T-helper 1 cell treated with Interleukin-12 subunit alpha and Interleukin-12 subunit beta and Interleukin-4 antibody, amounts not matched to agents 30 μg/mL and 1 μg/mL, for 36 hours (primary cell): ENCODE measurements around the gene DESI2.
"Not testable (repeated sequence)": the region's sequence is repeated elsewhere in the genome, so short reads cannot be mapped to it uniquely, and the experiment has no call there.

Source experiments
- H3K27ac Mint-ChIP-seq: one replicate; pipeline ENCODE4 v1.8.0; 2021; ENCODE audit warnings: mild to moderate bottlenecking, mixed read lengths
- H3K27me3 Mint-ChIP-seq: one replicate; pipeline ENCODE4 v1.8.0; 2021; ENCODE audit warnings: low read depth, mixed read lengths
- H3K36me3 Mint-ChIP-seq: one replicate; pipeline ENCODE4 v1.8.0; 2021; ENCODE audit warnings: low read depth, mixed read lengths
- H3K4me1 Mint-ChIP-seq: one replicate; pipeline ENCODE4 v1.8.0; 2021; ENCODE audit warnings: low read depth, mixed read lengths
- H3K4me3 Mint-ChIP-seq: one replicate; pipeline ENCODE4 v1.8.0; 2021; ENCODE audit warnings: mild to moderate bottlenecking, moderate library complexity, mixed read lengths
- H3K9me3 Mint-ChIP-seq: one replicate; pipeline ENCODE4 v1.8.0; 2021; ENCODE audit warnings: mixed read lengths

Gene DESI2

DNA sequence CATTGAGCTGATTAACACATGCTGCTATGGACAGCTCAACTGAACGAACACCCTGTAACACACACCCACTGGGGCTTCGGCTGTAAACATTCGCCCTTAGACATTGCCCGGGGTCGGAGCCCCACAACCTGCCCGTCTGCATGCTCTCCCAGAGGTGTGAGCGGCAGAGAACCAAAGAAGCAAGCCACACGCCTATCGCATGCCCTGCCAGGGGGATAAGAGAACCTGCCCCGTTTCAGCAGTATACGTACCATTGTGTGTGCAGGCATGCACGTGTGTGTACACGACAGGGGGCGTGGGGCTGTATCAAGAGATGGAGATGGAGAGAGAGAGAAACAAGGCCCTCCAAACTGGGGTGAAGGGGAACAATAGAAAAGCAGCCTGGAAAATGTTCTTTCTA is 9.9 kb upstream of the DESI2 start:
- no peaks in the 10 kb centered on the region for H3K9me3 Mint-ChIP-seq
- peaks cover 8% of the 10 kb centered on the region for H3K27me3 Mint-ChIP-seq
- no peaks in the 10 kb centered on the region for H3K4me1 Mint-ChIP-seq
- no peak overlapping the region for H3K27ac Mint-ChIP-seq
- no peak overlapping the region for H3K4me3 Mint-ChIP-seq
- no peaks in the 10 kb centered on the region for H3K36me3 Mint-ChIP-seq

DNA sequence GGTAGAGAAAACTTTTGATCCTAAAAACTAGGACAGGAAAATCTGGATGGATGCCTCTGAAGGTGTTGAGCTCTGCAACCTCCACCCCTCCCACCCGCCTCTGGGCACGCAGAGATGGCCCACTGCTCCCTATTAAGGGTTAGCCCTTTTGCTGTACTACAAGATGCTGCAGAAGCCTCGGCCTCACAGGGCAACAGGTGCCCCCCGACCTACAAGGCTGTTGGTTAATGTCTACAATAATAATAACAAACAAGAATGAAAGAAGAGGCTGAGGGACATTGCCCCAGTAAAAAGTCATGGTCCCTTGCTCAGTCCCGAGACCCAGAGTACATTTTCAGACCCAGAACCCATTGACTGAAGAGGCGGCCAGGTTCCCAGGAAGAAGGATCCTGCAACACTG is 7.5 kb upstream of the DESI2 start:
- Mint-ChIP-seq H3K4me1 (no peaks in the 10 kb centered on the region), H3K27ac (no peak overlapping the region), H3K9me3 (no peaks in the 10 kb centered on the region), H3K27me3 (peaks cover 8% of the 10 kb centered on the region), H3K4me3 (no peak overlapping the region), H3K36me3 (no peaks in the 10 kb centered on the region)

DNA sequence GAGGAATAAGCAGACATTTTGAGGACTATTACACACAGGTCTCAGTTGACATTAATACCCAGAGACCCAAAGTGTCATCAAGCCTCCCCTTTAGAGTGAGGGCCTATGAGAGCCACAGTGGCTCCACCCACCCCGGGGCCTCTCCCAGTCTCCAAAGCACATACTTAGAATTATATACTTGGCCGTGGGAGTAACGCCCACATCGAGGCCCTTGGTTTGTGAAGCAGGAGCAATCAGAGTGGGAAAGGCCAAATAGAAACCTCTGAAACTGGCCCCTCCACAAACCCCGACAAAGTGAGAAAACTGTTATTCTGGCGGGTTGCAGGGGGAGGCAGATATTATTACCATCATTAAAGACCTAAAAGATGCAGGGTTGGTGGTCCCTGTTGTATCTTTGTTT is 7.0 kb upstream of the DESI2 start:
- Mint-ChIP-seq H3K9me3 (no peaks in the 10 kb centered on the region), H3K27ac (no peak overlapping the region), H3K36me3 (no peaks in the 10 kb centered on the region), H3K4me3 (no peak overlapping the region), H3K27me3 (peaks cover 8% of the 10 kb centered on the region), H3K4me1 (no peaks in the 10 kb centered on the region)

DNA sequence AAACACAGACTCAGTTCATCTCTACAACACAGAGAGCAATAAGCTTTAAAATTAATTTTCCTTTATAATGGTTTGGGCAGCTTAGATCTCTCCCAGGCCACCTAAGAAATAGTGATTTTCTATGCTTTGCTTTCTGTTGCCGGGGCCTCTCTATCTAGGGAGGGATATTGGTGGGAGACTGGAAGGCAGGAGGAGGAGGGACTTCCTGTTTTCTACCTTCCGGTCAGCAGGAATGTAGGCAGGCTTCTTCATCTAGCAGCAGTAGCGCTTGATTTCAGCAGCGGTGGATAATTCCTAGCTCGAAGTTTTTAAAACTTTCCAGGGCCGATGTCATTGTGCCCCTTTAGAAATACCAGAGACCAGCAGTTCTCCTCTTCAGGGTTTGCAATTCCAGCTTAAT is 5.1 kb upstream of the DESI2 start:
- no peaks in the 10 kb centered on the region for H3K36me3 Mint-ChIP-seq
- no peak overlapping the region for H3K27ac Mint-ChIP-seq
- no peaks in the 10 kb centered on the region for H3K9me3 Mint-ChIP-seq
- peaks cover 10% of the 10 kb centered on the region for H3K4me1 Mint-ChIP-seq
- no peak overlapping the region for H3K4me3 Mint-ChIP-seq
- H3K27me3 Mint-ChIP-seq: peaks cover 3% of the 10 kb centered on the region

DNA sequence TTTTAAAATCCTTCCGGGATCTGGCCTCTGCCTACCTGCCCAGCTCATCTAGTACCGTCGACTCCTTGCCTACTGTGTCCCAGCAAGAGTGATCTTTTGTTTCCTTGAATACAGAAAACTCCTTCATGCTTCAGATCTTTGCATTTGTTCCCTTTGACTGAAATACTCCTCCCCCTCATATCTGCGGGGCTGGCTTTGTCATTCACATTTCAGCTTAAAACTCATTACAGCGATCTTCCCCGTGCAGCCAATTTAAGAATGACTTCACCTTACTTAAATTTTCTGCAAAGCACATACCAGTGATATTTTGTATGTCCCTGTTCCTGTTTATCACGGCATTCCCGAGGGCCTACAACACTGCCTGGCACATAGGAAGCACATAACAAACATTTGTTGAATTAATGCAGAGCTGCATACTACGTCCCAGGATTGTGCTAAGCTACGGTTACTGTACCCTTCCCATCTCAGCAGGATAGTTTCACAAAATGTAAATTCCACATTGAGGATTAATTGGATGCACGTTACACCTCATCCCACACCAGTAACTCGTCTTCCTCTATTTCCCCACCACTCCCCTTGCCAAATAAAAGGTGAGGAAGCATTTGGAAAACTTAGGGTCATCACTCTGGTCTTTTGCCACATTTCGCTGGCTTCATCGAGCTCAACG is 837 bp upstream of the DESI2 start:
- Mint-ChIP-seq H3K4me1 (peaks cover 16% of the 10 kb centered on the region), H3K27me3 (no peaks in the 10 kb centered on the region), H3K27ac (peak overlapping the region; percentile 81), H3K9me3 (no peaks in the 10 kb centered on the region), H3K4me3 (peak overlapping the region; percentile 82), H3K36me3 (peaks cover 4% of the 10 kb centered on the region)

DNA sequence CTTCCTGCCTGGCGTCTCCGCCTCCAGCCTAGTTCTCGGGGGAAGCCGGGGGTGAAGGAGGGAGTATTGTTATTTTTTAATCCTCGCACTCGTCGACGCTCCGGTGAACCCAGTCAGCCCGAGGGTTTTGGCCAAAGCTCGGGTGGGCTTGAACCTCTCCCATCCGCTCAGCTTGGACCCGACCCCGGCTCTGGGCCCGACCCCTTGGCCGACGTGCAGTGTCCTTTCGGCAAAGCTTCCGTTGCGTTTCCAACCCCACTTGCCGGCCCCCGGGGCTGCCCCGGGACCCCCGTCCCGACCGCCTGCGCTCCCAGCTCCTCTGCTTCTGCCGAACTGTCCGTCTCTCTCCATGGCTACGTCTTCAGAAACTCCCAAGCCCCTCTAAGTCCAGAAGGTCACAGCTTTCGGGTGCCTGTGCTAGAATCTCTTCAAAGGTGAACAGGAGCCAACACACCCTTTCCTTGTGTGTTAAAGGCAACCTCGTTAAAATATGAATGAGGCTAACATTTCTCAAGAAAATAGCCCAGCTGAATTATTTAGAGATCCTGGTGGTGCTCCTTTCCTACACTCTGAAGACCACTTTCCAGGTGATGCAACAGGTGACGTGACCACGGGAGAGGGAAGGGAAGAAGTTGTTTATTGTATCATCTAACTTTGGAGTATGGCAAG is 647 bp downstream of the DESI2 start:
- no peaks in the 10 kb centered on the region for H3K9me3 Mint-ChIP-seq
- H3K27ac Mint-ChIP-seq: no peak overlapping the region
- peaks cover 24% of the 10 kb centered on the region for H3K4me1 Mint-ChIP-seq
- peaks cover 18% of the 10 kb centered on the region for H3K36me3 Mint-ChIP-seq
- H3K27me3 Mint-ChIP-seq: no peaks in the 10 kb centered on the region
- no peak overlapping the region for H3K4me3 Mint-ChIP-seq

DNA sequence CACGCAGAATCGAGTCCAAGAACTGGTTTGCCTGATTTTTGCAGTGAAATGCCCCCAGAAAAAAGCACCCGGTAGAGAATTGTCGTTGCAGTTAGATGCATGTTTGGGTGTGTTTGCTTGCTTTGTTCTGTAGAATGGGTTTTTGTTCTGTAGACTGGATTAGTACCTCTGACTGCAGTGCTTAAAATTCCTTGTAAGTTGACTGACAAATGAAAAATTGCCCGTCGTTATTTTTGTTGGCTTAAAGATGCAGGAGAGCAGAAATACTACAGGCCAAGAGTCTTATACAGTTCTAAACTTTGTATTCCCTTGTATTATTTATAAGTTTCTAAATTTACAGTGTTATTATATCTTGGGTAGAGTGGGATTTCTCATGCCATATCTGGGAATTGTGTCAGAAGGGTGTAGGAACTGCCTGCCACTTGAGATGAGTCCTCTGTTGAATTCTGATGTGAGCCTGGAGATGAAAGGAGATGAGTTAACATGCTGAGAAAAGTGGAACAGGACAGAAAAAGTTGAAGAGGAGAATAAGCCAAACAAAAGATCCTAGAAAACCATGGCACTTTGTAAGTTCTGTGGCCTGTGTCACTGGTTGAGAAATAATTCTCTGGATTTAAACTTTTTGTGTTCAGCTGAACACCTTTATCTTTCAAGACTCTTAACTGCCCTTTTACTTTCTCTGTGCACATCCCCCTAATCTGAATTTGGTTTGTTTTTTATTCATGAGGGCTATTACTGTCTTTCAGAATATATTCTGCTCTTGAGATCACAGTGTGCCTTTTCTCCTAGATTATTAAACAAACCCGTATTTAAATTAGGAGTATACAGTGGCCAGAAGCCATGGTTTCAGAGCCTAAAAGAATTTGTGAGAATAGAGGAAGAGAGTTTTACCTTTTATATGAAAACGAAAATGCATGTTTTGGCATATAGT is 1.4 kb downstream of the DESI2 start:
- peaks cover 26% of the 10 kb centered on the region for H3K4me1 Mint-ChIP-seq
- no peaks in the 10 kb centered on the region for H3K9me3 Mint-ChIP-seq
- H3K27ac Mint-ChIP-seq: no peak overlapping the region
- peaks cover 21% of the 10 kb centered on the region for H3K36me3 Mint-ChIP-seq
- no peaks in the 10 kb centered on the region for H3K27me3 Mint-ChIP-seq
- no peak overlapping the region for H3K4me3 Mint-ChIP-seq

DNA sequence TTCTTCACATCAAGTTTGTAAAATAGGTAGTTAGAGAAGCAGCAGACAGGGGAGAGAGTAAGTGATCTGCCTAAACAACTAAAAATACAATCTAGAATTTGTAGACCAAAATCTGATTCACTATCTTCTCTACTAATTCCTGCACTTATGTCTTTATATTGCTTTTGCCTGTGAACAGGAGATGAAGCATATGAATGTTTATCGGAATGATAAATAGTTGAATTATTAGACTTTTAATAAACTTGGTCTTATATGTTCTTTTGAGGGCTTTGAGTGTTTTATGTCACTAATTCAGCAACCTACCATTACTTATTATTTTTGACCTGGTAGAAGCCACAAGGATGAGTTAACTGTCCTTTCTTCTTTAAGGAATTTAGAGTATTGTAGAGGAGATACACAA is 2.3 kb downstream of the DESI2 start:
- no peak overlapping the region for H3K4me3 Mint-ChIP-seq
- H3K4me1 Mint-ChIP-seq: peaks cover 26% of the 10 kb centered on the region
- H3K36me3 Mint-ChIP-seq: peaks cover 26% of the 10 kb centered on the region
- no peaks in the 10 kb centered on the region for H3K27me3 Mint-ChIP-seq
- H3K27ac Mint-ChIP-seq: no peak overlapping the region
- H3K9me3 Mint-ChIP-seq: no peaks in the 10 kb centered on the region

DNA sequence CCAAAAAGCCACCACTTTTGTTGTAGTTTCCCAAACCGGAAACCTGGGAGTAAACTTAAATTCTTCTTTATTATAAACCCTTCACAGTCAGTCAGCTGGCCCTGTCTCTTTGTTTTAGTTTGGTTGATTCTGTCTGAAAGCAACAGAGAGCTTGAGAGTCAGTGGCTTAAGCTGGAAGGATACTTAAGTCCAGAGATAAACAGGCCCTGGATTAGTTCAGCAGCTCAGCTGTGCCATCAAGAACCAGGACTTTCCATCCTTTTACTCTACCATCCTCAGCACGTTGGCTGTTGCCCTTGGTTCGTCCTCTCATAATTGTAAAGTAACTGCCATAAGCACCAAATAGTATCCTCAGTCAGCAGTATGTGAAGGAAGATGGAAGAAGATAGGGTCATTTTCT is 4.5 kb downstream of the DESI2 start:
- Mint-ChIP-seq H3K27ac (no peak overlapping the region), H3K4me3 (no peak overlapping the region), H3K27me3 (no peaks in the 10 kb centered on the region), H3K4me1 (peaks cover 18% of the 10 kb centered on the region), H3K36me3 (peaks cover 31% of the 10 kb centered on the region), H3K9me3 (no peaks in the 10 kb centered on the region)

DNA sequence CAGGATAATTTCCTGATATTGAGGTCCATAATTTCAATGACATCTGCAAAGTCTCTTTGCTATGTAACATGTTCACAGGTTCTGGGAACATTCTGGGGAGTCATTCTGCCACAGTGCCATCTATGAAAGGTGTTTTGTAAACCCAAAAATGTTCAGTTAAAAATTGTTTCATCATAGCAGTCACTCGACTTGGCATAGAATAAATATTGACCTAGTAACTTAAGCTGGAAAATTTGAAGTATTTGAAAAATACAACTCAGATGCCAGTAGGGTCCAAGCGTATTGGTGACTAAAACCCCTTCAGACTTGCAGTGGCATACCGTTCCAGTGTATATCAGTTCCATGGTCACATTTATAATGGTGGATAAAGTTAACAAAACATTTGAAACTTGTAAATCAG is 6.8 kb downstream of the DESI2 start:
- H3K27ac Mint-ChIP-seq: no peak overlapping the region
- H3K4me3 Mint-ChIP-seq: no peak overlapping the region
- peaks cover 22% of the 10 kb centered on the region for H3K4me1 Mint-ChIP-seq
- no peaks in the 10 kb centered on the region for H3K9me3 Mint-ChIP-seq
- peaks cover 31% of the 10 kb centered on the region for H3K36me3 Mint-ChIP-seq
- no peaks in the 10 kb centered on the region for H3K27me3 Mint-ChIP-seq

DNA sequence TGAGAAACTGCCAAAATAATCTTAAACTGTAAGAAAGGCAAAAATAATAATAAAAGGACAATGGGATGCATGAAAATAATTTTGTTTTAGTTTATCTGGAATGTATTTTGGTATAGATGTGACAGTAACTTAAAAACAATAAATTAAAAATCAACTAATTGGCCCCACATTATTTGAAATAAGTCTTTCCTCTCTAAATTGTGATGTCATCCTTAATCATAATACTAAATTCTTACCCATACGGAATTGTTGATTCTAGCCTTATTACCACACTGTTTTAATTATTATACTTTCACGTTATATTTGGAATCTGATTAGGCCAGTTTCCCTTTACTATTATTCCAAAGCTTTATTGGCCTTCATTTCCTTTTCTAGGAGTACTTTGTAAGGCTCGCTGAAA is 7.7 kb downstream of the DESI2 start:
- peaks cover 22% of the 10 kb centered on the region for H3K4me1 Mint-ChIP-seq
- no peak overlapping the region for H3K4me3 Mint-ChIP-seq
- no peak overlapping the region for H3K27ac Mint-ChIP-seq
- H3K9me3 Mint-ChIP-seq: no peaks in the 10 kb centered on the region
- no peaks in the 10 kb centered on the region for H3K27me3 Mint-ChIP-seq
- peaks cover 31% of the 10 kb centered on the region for H3K36me3 Mint-ChIP-seq

DNA sequence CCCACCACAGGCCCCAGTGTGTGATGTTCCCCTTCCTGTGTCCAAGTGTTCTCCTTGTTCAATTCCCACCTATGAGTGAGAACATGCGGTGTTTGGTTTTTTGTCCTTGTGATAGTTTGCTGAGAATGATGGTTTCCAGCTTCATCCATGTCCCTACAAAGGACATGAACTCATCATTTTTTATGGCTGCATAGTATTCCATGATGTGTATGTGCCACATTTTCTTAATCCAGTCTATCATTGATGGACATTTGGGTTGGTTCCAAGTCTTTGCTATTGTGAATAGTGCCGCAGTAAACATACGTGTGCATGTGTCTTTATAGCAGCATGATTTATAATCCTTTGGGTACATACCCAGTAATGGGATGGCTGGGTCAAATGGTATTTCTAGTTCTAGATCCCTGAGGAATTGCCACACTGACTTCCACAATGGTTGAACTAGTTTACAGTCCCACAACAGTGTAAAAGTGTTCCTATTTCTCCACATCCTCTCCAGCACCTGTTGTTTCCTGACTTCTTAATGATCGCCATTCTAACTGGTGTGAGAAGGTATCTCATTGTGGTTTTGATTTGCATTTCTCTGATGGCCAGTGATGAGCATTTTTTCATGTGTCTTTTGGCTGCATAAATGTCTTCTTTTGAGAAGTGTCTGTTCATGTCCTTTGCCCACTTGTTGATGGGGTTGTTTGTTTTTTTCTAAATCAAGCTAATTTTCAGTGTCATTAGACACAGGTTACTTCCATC is 8.8 kb downstream of the DESI2 start:
- H3K27me3 Mint-ChIP-seq, H3K9me3 Mint-ChIP-seq, H3K27ac Mint-ChIP-seq, H3K4me3 Mint-ChIP-seq: not testable (repeated sequence)
- Mint-ChIP-seq H3K36me3 (peaks cover 30% of the 10 kb centered on the region), H3K4me1 (peaks cover 17% of the 10 kb centered on the region)

DNA sequence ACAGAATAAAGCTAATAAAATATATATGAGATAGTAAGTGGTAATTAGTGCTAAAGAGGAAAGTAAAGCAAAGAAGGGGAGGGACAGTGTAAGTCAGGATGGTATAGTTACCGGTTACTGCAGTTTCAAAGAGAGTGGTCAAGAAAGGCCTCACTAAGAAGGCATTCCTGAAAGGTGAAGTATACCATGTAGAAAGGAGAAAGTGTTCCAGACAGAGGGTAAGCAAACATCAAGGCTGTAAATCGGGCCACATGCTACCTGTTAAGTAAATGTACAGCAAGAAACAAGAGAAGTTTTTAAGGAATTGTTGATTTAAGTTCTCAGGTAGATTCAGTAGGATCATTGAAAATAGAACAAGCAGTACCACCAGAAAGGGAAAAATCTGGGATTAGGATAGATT is 9.7 kb downstream of the DESI2 start:
- Mint-ChIP-seq H3K36me3 (peaks cover 22% of the 10 kb centered on the region), H3K4me3 (no peak overlapping the region), H3K4me1 (peaks cover 13% of the 10 kb centered on the region), H3K27ac (no peak overlapping the region), H3K9me3 (no peaks in the 10 kb centered on the region), H3K27me3 (no peaks in the 10 kb centered on the region)

DNA sequence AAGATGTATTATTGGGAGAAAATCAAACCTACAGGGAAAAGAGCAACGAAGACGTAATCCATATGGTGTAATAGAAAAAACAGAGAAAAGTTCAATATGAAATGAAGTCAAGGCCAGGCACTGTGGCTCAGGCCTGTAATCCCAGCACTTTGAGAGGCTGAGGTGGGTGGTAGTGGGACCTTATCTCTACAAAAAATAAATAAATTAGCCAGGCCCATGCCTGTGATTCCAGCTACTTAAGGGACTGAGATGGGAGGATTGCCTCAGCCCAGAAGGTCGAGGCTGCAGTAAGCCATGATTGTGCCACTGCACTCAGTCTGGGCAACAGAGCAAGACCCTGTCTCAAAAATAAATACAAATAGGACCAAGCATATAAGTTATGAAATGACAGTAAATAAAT is 11.4 kb downstream of the DESI2 start:
- Mint-ChIP-seq H3K36me3 (peaks cover 10% of the 10 kb centered on the region), H3K27me3 (no peaks in the 10 kb centered on the region), H3K4me3 (no peak overlapping the region), H3K9me3 (no peaks in the 10 kb centered on the region), H3K27ac (no peak overlapping the region), H3K4me1 (peaks cover 6% of the 10 kb centered on the region)
